K562 (cell line): ENCODE results near the gene TSPAN14. TPM values are rescaled to one million over a fixed set of nuclear protein-coding genes. Genes with fewer than 3 reads are reported as not detected.

Source experiments
- ATAC-seq: fragments of 200-7000 bp; cut with Tn5 transposase; 3 replicates; pipeline ENCODE4 v1.9.1; 2020; ENCODE audit warnings: moderate library complexity
- BruUV-seq: library from RNA; stranded (reverse); fragments of 400-500 nt; replicated peaks from 2 replicates; lab custom pipeline; 2021; lab: Mats Ljungman, UMichigan
- CTCF ChIA-PET: fragments of 300-600 bp; formaldehyde crosslinking; extraction: SDS; loops from one replicate; lab custom pipeline; 2021; ENCODE audit warnings: low intra/inter-chr PET ratio; lab: Yijun Ruan, JAX
- POLR2A ChIA-PET: fragments of 300-600, 350-650 bp; sonication (Branson Sonifier 250); formaldehyde crosslinking; extraction: SDS; loops from one replicate; lab custom pipeline; 2021; ENCODE audit warnings: antibody characterized with exemption, inconsistent platforms; lab: Yijun Ruan, JAX
- DNase-seq, 4 experiments: peaks; one replicate each; pipeline versions ENCODE4 v3.0.0 to v3.0.0-alpha.2; 2011 to 2018; ENCODE audit warnings: low spot score in 3 of 4, mixed read lengths in 3 of 4; ENCODE audit errors: extremely low read depth in 1 of 4
- FAIRE-seq: peaks from 2 replicates; lab custom pipeline; 2011; peaks lifted over from hg19 to GRCh38; lab: Jason Lieb, UNC
- H2AFZ ChIP-seq: 2 replicates; pipeline ENCODE4 v1.6.0; 2011; ENCODE audit warnings: low read depth, low read length, control low read depth, inconsistent platforms
- H3K27ac ChIP-seq: fragments of 200-600 bp; 3 replicates; pipeline ENCODE4 v1.8.0; 2011; ENCODE audit warnings: low read depth, mild to moderate bottlenecking, control low read depth, inconsistent platforms, low read length, moderate library complexity, mixed read lengths; ENCODE audit errors: extremely low read depth
- H3K27me3 ChIP-seq, 2 experiments: fragments of 300-600 bp in 1 of 2; 2 replicates in 1 of 2; 3 replicates in 1 of 2; pipeline versions ENCODE4 v1.6.0 to v1.8.0; 2011; ENCODE audit warnings: inconsistent platforms in 2 of 2, low read length in 2 of 2, mild to moderate bottlenecking in 1 of 2, mixed read lengths in 1 of 2, moderate library complexity in 1 of 2; ENCODE audit not compliant: control insufficient read depth in 2 of 2, insufficient read depth in 2 of 2
- H3K36me3 ChIP-seq: fragments of 300-600 bp; 3 replicates; pipeline ENCODE4 v1.8.0; 2011; ENCODE audit warnings: mild to moderate bottlenecking, low read length, inconsistent platforms; ENCODE audit not compliant: control insufficient read depth, insufficient read depth
- H3K4me1 ChIP-seq, 2 experiments: fragments of 200-600 bp in 1 of 2; replicated peaks in 1 of 2; 2 replicates in 1 of 2; 3 replicates in 1 of 2; pipeline versions ENCODE4 v1.5.1 to v1.8.0; 2011; ENCODE audit warnings: inconsistent platforms in 2 of 2, low read length in 2 of 2, mild to moderate bottlenecking in 1 of 2, mixed read lengths in 1 of 2, moderate library complexity in 1 of 2; ENCODE audit not compliant: control insufficient read depth in 2 of 2, insufficient read depth in 2 of 2
- H3K4me2 ChIP-seq: 2 replicates; pipeline ENCODE4 v1.6.1; 2011; ENCODE audit warnings: low read length, control low read depth, inconsistent platforms, mixed read lengths; ENCODE audit not compliant: insufficient read depth
- H3K4me3 ChIP-seq: fragments of 200-600 bp; sonication (generic), shearing (Covaris generic); 2 replicates; pipeline ENCODE4 v1.5.1; 2016; ENCODE audit warnings: control low read depth, inconsistent platforms
- H3K79me2 ChIP-seq: fragments of 200-600 bp; 3 replicates; pipeline ENCODE4 v1.8.0; 2011; ENCODE audit warnings: low read length, inconsistent platforms; ENCODE audit not compliant: control insufficient read depth, insufficient read depth
- H3K9ac ChIP-seq, 2 experiments: 2 replicates each; pipeline versions ENCODE4 v1.6.0 to v1.6.1; 2011; ENCODE audit warnings: low read depth in 2 of 2, low read length in 2 of 2, control low read depth in 1 of 2, inconsistent platforms in 1 of 2, mild to moderate bottlenecking in 1 of 2, mixed read lengths in 1 of 2; ENCODE audit not compliant: insufficient read depth in 1 of 2
- H3K9me1 ChIP-seq: one replicate; pipeline ENCODE4 v1.6.0; 2011; ENCODE audit warnings: inconsistent platforms, mild to moderate bottlenecking, low read length, moderate library complexity; ENCODE audit not compliant: control insufficient read depth, insufficient read depth
- H3K9me3 ChIP-seq: replicated peaks from 2 replicates; pipeline ENCODE4 v1.5.1; 2011; ENCODE audit warnings: low read depth, low read length, inconsistent platforms; ENCODE audit not compliant: control insufficient read depth, insufficient read depth
- H4K20me1 ChIP-seq: replicated peaks from 2 replicates; pipeline ENCODE4 v1.6.1; 2011; ENCODE audit warnings: low read length, inconsistent platforms, mixed read lengths; ENCODE audit not compliant: control insufficient read depth, insufficient read depth
- CTBP1 ChIP-seq: fragments of 450-650 bp; IDR thresholded peaks from 2 replicates; pipeline ENCODE4 v1.6.1; 2016; ENCODE audit warnings: borderline replicate concordance
- ELF2 ChIP-seq: fragments of 250-450 bp; sonication (Bioruptor Pico); IDR thresholded peaks from 2 replicates; pipeline ENCODE4 v1.5.0; 2021; ENCODE audit warnings: mild to moderate bottlenecking
- PHF8 ChIP-seq: fragments of 200-600 bp; sonication (generic); IDR thresholded peaks from 2 replicates; pipeline ENCODE4 v1.6.1; 2012; ENCODE audit warnings: mixed run types, mild to moderate bottlenecking, inconsistent platforms, low read length, moderate library complexity, borderline replicate concordance
- SMARCB1 ChIP-seq: IDR thresholded peaks from 2 replicates; pipeline ENCODE4 v1.6.1; 2011; ENCODE audit warnings: improper control_type of control experiment, low read depth; ENCODE audit not compliant: insufficient read length
- ZNF146 ChIP-seq: IDR thresholded peaks from one replicate; pipeline ENCODE4 v1.6.1; 2018; ENCODE audit warnings: missing compliant biosample characterization; ENCODE audit not compliant: unreplicated experiment
- ZNF318 ChIP-seq, 2 experiments: fragments of 450-650 bp; IDR thresholded peaks; 2 replicates each; pipeline ENCODE4 v1.6.1; 2016; ENCODE audit warnings: mild to moderate bottlenecking in 2 of 2, borderline replicate concordance in 1 of 2, low read depth in 1 of 2, moderate library complexity in 1 of 2
- WGBS: fragments of 100-300 bp; shearing (Covaris generic); methylation state at CpG from one replicate; pipeline ENCODE4 v1.1.6; 2016; ENCODE audit warnings: low coverage, mixed read lengths; ENCODE audit not compliant: insufficient coverage; ENCODE audit errors: missing lambda C conversion rate; 5-methylcytosine and 5-hydroxymethylcytosine counted together
- in situ Hi-C: fragments of 300-500 bp; cut with MboI; formaldehyde crosslinking; loops from 4 replicates; pipeline ENCODE4 v1.15.0; 2018; ENCODE audit warnings: inconsistent platforms, mixed read lengths
- intact Hi-C: fragments of 100-400 bp; cut with micrococcal nuclease; formaldehyde crosslinking; loops from 2 replicates; pipeline ENCODE4 v1.14.2; 2022
- polyA plus RNA-seq, 8 experiments: library from polyadenylated mRNA; depleted of rRNA in 4 of 8; stranded (reverse) in 5 of 8; unstranded in 3 of 8; fragments of >200 nt; fragmentation: Nextera tagmentation in 2 of 8; fragmentation: Illumina TruSeq in 1 of 8; extraction: Ambion mirVana in 2 of 8; extraction: Trizol in 1 of 8; gene quantifications; 2 replicates each; pipeline versions ENCODE4 v1.2.1 to v1.2.3, GENCODE V29; 2011 to 2014; ENCODE audit warnings: inconsistent platforms in 1 of 8, missing spikeins in 1 of 8
- total RNA-seq, 7 experiments: library from RNA; depleted of rRNA in 6 of 7; stranded (reverse); fragments of >200 nt in 6 of 7; fragmentation: Illumina TruSeq in 2 of 7; extraction: Trizol in 2 of 7; gene quantifications; 2 replicates each; pipeline versions ENCODE4 v1.2.1 to v1.2.3, GENCODE V29; 2011 to 2021; ENCODE audit warnings: low replicate concordance in 1 of 7

The TSPAN14 gene
- total and polyA plus RNA-seq, 9 of the 15 experiments (the other 6 are each of a cell fraction or from before 2014, with no cell fraction given): 5.8 to 92.9 (median 23.3) TPM

GRCh38 chr10:80437227-80437626, 16.9 kb upstream of the TSPAN14 start:
- Histone ChIP-seq H3K79me2 (no peaks in the 10 kb centered on the region), H3K9me3 (no peaks in the 10 kb centered on the region; the same call in 1 of the 2 replicates), H3K27me3 (peaks cover 28 to 32% of the 10 kb centered on the region in 2 experiments), H3K4me2 (no peak overlapping the region), H3K36me3 (no peaks in the 10 kb centered on the region), H2AFZ (no peak overlapping the region), H3K27ac (no peak overlapping the region), H3K4me3 (no peak overlapping the region), H4K20me1 (no peaks in the 10 kb centered on the region), H3K9ac (no peak overlapping the region), H3K9me1 (no peaks in the 10 kb centered on the region), H3K4me1 (no peaks in the 10 kb centered on the region)
- no TSS peak for BruUV-seq
- ATAC-seq (no peak), FAIRE-seq (no peak), DNase-seq (no peak)
- WGBS: 0% methylated on average over 2 of the region's 2 CpGs
- POLR2A ChIA-PET: interaction anchor here (1.0 kb wide), 1 partner anchor 27 kb away, joined by 3 read pairs; no protein-coding TSS in a partner anchor
- CTCF ChIA-PET: no interaction called here
- intact Hi-C loops: no loop called here
- TF ChIP-seq CTBP1: no peak
- no peak for TF ChIP-seq SMARCB1
- no peak for TF ChIP-seq ELF2 (CRISPR knock-in tag)
- TF ChIP-seq PHF8: no peak
- in situ Hi-C loops: no loop called here

GRCh38 chr10:80441831-80442230, 12.3 kb upstream of the TSPAN14 start:
- Histone ChIP-seq H3K9me1 (no peaks in the 10 kb centered on the region), H2AFZ (no peak overlapping the region), H3K4me1 (peaks cover 11 to 15% of the 10 kb centered on the region in 2 experiments; a peak in 4 of 5 replicates), H3K36me3 (no peaks in the 10 kb centered on the region), H3K27me3 (peaks cover 11 to 17% of the 10 kb centered on the region in 2 experiments; a peak in 2 of 5 replicates), H3K9ac (no peak overlapping the region), H3K4me3 (no peak overlapping the region), H3K4me2 (no peak overlapping the region), H4K20me1 (no peaks in the 10 kb centered on the region), H3K27ac (no peak overlapping the region), H3K79me2 (no peaks in the 10 kb centered on the region), H3K9me3 (no peaks in the 10 kb centered on the region; the same call in 1 of the 2 replicates)
- WGBS: 60% methylated on average over 8 of the region's 8 CpGs
- BruUV-seq: no TSS peak
- no peak for TF ChIP-seq ZNF146 (CRISPR knock-in tag)
- no peak for TF ChIP-seq ZNF318 (IDR thresholded peaks at IDR 0.05; ENCODE audit: borderline replicate concordance in 1 of 2, low read depth in 1 of 2)
- ATAC-seq: no peak
- DNase-seq: no peak
- in situ Hi-C loops: loop anchor here (5.0 kb wide), 1 partner anchor 60 kb away; no protein-coding TSS in a partner anchor
- POLR2A ChIA-PET: no interaction called here
- CTCF ChIA-PET: no interaction called here
- no peak for FAIRE-seq
- intact Hi-C loops: loop anchor here (5.0 kb wide), 4 partner anchors 155 to 480 kb away; no protein-coding TSS in a partner anchor
